ENCODE measurements around the gene TNRC6C.

TNRC6C gene

DNA sequence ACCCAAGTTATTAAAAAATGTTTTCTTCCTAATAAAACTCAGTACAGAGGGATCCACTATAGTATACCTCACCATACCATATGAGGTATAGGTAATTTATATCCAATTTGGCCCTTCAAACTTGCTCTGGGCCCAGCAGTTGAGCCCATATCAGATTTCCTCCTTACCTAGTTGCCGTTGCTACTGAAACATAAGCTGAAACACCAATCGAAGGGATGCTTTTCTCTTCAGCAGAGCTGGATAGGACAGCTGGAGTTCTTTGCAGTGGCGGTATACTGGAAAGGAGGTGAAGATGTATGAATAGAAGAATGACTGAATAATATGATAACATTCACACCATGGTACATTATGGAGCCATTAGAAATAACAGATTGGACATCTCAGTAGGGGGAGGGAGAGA lies 42.7 kb downstream of the TNRC6C start:
- no peak overlapping the region for H3K4me3 Mint-ChIP-seq
- intact Hi-C loops (cut with micrococcal nuclease), result no loop called here
- H3K36me3 Mint-ChIP-seq (ENCODE audit: low read depth), result no peaks in the 10 kb centered on the region
- no peak overlapping the region for H3K27ac Mint-ChIP-seq
- peaks cover 4% of the 10 kb centered on the region for H3K27me3 Mint-ChIP-seq
- no peaks in the 10 kb centered on the region for H3K9me3 Mint-ChIP-seq
- peaks cover 10% of the 10 kb centered on the region for H3K4me1 Mint-ChIP-seq (ENCODE audit: low read depth)

DNA sequence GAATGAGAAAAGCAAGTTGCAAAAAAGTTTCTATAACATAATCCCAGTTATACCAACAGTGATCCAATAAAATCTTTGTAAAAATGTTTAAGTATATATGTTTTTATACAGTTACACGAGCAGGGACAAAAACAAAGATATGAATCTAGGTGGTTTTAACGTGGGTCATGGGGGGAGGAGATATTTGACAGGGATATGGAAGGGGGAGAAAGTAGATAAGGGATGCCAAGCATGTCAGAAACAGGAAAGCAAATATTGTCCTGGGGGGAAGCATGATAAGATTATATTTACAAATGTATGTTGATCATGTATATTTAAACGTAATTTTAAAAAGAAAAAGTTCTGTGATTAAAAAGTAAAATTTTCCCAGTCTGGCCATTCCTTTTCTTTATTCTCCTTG lies 43.1 kb downstream of the TNRC6C start:
- intact Hi-C loops (cut with micrococcal nuclease), result no loop called here
- peaks cover 14% of the 10 kb centered on the region for H3K4me1 Mint-ChIP-seq (ENCODE audit: low read depth)
- no peaks in the 10 kb centered on the region for H3K36me3 Mint-ChIP-seq (ENCODE audit: low read depth)
- no peaks in the 10 kb centered on the region for H3K9me3 Mint-ChIP-seq
- H3K4me3 Mint-ChIP-seq, result no peak overlapping the region
- no peak overlapping the region for H3K27ac Mint-ChIP-seq
- peaks cover 2% of the 10 kb centered on the region for H3K27me3 Mint-ChIP-seq

DNA sequence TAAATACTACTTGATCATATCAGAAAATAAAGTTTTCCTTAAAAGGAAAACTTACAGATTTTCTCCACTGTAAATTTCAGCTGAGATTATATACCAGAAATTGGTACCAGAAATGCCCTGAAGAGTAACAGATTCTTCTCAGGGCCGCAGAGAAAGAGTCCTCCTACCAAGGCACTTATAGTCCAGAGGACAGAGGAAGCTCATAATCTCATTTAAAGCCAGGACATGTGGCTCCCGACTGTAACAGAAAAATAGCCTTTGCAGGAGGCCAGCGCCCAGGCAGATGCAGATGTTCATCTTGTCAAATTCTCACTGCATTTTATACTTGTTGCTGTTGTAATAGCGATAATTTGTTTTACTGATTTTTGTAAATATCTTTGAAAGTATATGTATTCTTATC lies 43.7 kb downstream of the TNRC6C start:
- H3K4me1 Mint-ChIP-seq (ENCODE audit: low read depth), result peaks cover 15% of the 10 kb centered on the region
- H3K9me3 Mint-ChIP-seq, result no peaks in the 10 kb centered on the region
- no peak overlapping the region for H3K27ac Mint-ChIP-seq
- peaks cover 2% of the 10 kb centered on the region for H3K27me3 Mint-ChIP-seq
- intact Hi-C loops (cut with micrococcal nuclease), result no loop called here
- H3K4me3 Mint-ChIP-seq, result no peak overlapping the region
- H3K36me3 Mint-ChIP-seq (ENCODE audit: low read depth), result no peaks in the 10 kb centered on the region

DNA sequence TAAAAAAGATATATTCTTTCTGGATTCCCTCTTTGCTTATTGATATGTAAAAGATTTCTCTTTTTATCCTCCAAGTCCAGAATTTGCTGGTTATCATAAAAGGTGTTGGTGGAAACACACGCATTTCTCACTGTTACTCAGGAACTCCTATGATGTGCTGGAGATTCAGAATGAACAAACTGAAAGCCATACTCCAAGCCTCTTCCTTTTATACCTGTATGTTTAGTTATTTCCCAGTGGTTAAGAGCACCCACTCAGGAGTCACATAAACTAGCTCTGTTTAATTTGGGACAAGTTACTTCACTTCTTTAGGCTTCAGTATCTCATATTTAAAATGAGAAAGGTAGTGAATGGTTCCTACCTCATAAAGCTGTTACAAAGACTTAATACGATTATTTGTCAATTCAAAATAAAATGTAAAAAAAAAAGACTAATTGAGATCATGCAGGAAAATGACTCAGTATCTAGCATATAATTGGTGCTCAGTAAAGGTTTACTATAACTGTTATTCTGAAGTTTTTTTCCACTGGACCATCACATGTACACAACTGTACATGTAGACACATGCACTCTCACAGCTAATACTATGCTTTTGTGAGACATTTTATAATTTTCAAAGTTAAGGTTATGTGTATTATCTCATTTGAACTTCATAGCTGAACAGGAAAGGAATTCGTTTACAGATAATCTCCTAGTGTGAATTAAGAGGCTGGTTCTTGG lies 47.1 kb downstream of the TNRC6C start:
- no peak overlapping the region for H3K4me3 Mint-ChIP-seq
- no peak overlapping the region for H3K27ac Mint-ChIP-seq
- H3K36me3 Mint-ChIP-seq (ENCODE audit: low read depth), result no peaks in the 10 kb centered on the region
- H3K27me3 Mint-ChIP-seq, result peaks cover 2% of the 10 kb centered on the region
- peaks cover 6% of the 10 kb centered on the region for H3K4me1 Mint-ChIP-seq (ENCODE audit: low read depth)
- intact Hi-C loops (cut with micrococcal nuclease), result no loop called here
- H3K9me3 Mint-ChIP-seq, result no peaks in the 10 kb centered on the region

DNA sequence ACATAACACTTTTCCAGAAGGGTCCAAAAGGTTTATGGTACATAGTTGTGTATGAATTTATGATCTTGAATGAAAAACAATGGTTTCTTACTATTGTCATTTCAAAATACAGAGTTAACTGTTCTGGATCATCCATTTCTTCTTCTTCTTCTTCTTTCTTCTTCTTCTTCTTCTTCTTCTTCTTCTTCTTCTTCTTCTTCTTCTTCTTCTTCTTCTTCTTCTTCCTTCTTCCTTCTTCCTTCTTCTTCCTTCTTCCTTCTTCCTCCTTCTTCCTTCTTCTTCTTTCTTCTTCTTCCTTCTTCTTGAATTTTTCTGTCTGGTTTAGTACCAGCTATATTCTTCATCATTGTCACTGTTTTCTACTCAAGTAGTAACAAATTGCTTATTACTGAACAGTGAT lies 47.8 kb downstream of the TNRC6C start:
- Mint-ChIP-seq H3K27ac (no peak overlapping the region), H3K4me3 (no peak overlapping the region), H3K4me1 (ENCODE audit: low read depth) (peaks cover 6% of the 10 kb centered on the region), H3K36me3 (ENCODE audit: low read depth) (no peaks in the 10 kb centered on the region), H3K27me3 (peaks cover 2% of the 10 kb centered on the region), H3K9me3 (no peaks in the 10 kb centered on the region)
- intact Hi-C loops (cut with micrococcal nuclease), result no loop called here

DNA sequence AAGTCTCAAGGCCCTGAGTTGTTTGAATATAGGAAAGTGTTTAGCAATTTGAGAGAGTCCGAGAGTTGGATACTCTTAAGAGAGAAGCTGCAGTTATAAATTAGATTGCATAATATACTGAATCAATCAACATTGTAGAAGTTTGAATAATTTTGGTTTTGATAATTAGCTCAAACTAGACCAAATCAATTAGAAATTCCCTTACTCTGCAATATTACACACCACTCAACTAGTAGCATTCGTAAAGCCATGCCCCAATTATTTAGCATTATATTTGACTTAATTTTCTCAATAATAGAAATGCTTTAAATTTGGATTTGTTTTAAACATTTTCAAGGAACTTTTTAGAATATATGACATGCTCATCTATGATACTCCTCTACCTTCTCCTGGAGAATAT lies 49.1 kb downstream of the TNRC6C start:
- H3K9me3 Mint-ChIP-seq, result no peaks in the 10 kb centered on the region
- H3K36me3 Mint-ChIP-seq (ENCODE audit: low read depth), result no peaks in the 10 kb centered on the region
- H3K27me3 Mint-ChIP-seq, result peaks cover 2% of the 10 kb centered on the region
- intact Hi-C loops (cut with micrococcal nuclease), result no loop called here
- H3K27ac Mint-ChIP-seq, result no peak overlapping the region
- peaks cover 6% of the 10 kb centered on the region for H3K4me1 Mint-ChIP-seq (ENCODE audit: low read depth)
- H3K4me3 Mint-ChIP-seq, result no peak overlapping the region

DNA sequence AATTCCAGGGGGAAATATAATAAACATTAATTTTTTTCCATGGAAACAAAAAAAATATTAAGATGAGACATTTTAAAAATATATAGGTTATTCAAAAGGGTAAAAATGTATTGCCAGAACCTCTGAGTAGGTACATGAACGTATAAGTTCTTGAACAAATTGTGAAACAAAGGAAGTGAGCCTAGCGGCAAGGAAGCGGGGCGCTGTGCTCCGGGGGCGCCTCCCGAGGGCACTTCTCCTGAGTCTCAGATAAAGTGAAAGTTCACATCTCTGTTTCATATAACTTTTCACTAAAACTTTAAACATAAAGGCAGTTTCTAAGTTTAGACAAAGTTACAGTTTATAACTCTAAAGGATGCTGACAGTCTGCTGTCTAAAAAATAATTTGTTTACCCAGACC lies 52.3 kb downstream of the TNRC6C start:
- intact Hi-C loops (cut with micrococcal nuclease), result loop anchor here (1.0 kb wide), 1 partner anchor 237 kb away; no protein-coding TSS in a partner anchor
- Mint-ChIP-seq H3K4me3 (no peak overlapping the region), H3K27ac (no peak overlapping the region), H3K36me3 (ENCODE audit: low read depth) (no peaks in the 10 kb centered on the region), H3K4me1 (ENCODE audit: low read depth) (peaks cover 13% of the 10 kb centered on the region), H3K27me3 (no peaks in the 10 kb centered on the region), H3K9me3 (no peaks in the 10 kb centered on the region)

DNA sequence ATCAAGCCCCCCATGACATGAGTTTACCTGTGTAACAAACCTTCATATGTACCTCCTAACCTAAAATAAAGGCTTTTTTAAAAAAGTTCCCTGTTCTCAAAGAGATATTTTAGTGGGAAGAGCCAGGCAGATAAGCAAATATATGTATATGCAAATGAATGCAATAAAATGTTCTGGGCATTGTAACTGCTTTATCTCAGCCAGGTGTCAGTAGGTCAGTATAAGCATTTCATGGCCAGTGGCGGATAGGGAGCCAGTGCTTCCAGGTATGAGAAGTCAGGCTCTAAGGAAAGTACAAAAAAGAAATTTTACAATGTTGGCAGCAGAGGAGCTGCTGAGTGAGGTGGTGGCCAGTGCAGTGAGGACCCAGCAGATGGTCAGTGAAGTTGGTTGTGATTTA lies 53.9 kb downstream of the TNRC6C start:
- Mint-ChIP-seq H3K27me3 (no peaks in the 10 kb centered on the region), H3K27ac (no peak overlapping the region), H3K4me1 (ENCODE audit: low read depth) (peaks cover 7% of the 10 kb centered on the region), H3K9me3 (no peaks in the 10 kb centered on the region), H3K4me3 (no peak overlapping the region), H3K36me3 (ENCODE audit: low read depth) (no peaks in the 10 kb centered on the region)
- intact Hi-C loops (cut with micrococcal nuclease), result loop anchor here (2.0 kb wide), 1 partner anchor 470 kb away; no protein-coding TSS in a partner anchor

DNA sequence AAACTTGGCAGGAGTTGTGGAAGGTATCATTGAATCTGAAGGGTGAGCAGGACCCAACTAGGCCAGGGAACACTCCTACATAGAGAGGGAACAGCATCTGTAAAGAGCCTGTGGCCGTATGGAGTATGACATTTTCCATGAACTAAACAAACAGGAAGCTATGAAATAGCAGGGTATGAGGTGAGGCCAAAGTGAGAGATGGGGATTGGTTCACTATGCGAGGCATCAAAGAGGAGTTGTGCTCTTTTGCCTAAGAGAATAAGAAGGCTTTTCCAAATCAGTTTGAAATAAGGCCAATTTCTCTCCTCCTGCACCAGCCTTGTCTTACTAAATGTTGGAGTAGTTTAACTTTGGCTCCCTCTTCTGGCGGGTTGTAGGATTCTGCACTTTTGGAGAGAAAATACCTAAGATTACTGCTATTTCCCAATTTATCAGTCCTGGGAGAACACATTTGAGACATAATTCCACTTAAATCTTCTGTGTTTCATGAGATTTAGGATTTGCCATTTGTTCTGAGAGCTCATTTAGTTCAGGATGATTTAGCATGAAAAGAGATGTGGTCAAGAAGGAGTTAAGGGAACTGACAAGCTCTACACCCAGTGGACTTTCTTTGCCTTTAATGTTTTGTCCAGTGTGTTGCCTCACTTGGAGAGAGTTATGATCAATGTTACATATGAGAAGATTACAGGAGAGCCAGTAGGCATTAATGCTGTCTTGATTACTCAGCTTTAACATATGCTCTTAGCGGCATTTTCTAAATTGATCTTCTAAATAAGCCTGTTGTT lies 55.4 kb downstream of the TNRC6C start:
- intact Hi-C loops (cut with micrococcal nuclease), result loop anchor here (1.0 to 2.0 kb wide), 2 partner anchors 242 to 471 kb away; no protein-coding TSS in a partner anchor
- no peaks in the 10 kb centered on the region for H3K27me3 Mint-ChIP-seq
- no peak overlapping the region for H3K27ac Mint-ChIP-seq
- peaks cover 7% of the 10 kb centered on the region for H3K4me1 Mint-ChIP-seq (ENCODE audit: low read depth)
- no peaks in the 10 kb centered on the region for H3K9me3 Mint-ChIP-seq
- no peak overlapping the region for H3K4me3 Mint-ChIP-seq
- no peaks in the 10 kb centered on the region for H3K36me3 Mint-ChIP-seq (ENCODE audit: low read depth)

DNA sequence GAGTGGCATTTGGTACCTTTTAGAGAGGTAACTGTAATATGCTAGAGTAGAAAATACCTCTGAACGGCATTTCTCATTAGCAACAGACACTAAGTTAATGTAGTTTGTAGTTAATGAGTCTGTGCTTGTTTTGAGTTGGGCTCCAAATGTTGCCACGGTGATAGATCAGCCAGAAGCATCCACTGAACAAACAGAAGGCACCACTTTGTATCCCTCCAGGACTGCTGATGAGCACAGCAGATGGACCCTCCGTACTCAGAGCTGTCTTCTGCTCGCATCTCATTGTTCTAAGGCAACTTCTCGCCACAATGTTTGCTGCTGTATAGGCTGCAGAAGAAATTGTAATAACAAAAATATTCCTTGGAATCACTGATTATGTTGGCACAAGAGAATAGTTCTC lies 56.1 kb downstream of the TNRC6C start:
- Mint-ChIP-seq H3K27ac (no peak overlapping the region), H3K27me3 (no peaks in the 10 kb centered on the region), H3K9me3 (no peaks in the 10 kb centered on the region), H3K4me3 (no peak overlapping the region), H3K4me1 (ENCODE audit: low read depth) (peaks cover 7% of the 10 kb centered on the region), H3K36me3 (ENCODE audit: low read depth) (no peaks in the 10 kb centered on the region)
- intact Hi-C loops (cut with micrococcal nuclease), result loop anchor here (1.0 to 5.0 kb wide), 2 partner anchors 238 to 242 kb away; no protein-coding TSS in a partner anchor

DNA sequence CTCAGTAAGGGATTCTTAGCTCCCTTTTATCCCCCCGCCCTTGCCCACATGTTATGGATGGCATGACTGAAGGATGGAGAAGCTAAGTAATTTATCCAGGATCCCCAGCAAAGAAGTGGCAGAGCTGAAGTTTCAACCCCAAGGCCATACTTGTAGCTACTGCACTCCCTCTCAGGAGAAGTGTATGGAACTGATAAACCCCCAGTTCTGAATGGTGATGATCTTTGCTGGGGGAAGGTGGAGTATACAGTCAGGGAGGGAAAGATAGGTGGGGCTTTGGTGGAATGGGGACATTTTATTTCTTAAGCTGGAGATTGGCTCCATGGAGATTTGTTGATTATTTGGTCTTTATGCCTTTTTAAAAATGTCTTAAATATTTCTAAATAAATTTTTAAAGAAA lies 58.3 kb downstream of the TNRC6C start:
- no peaks in the 10 kb centered on the region for H3K9me3 Mint-ChIP-seq
- no peaks in the 10 kb centered on the region for H3K36me3 Mint-ChIP-seq (ENCODE audit: low read depth)
- no peaks in the 10 kb centered on the region for H3K27me3 Mint-ChIP-seq
- no peak overlapping the region for H3K4me3 Mint-ChIP-seq
- peaks cover 13% of the 10 kb centered on the region for H3K4me1 Mint-ChIP-seq (ENCODE audit: low read depth)
- no peak overlapping the region for H3K27ac Mint-ChIP-seq
- intact Hi-C loops (cut with micrococcal nuclease), result loop anchor here (5.0 kb wide), 1 partner anchor 235 kb away; no protein-coding TSS in a partner anchor

DNA sequence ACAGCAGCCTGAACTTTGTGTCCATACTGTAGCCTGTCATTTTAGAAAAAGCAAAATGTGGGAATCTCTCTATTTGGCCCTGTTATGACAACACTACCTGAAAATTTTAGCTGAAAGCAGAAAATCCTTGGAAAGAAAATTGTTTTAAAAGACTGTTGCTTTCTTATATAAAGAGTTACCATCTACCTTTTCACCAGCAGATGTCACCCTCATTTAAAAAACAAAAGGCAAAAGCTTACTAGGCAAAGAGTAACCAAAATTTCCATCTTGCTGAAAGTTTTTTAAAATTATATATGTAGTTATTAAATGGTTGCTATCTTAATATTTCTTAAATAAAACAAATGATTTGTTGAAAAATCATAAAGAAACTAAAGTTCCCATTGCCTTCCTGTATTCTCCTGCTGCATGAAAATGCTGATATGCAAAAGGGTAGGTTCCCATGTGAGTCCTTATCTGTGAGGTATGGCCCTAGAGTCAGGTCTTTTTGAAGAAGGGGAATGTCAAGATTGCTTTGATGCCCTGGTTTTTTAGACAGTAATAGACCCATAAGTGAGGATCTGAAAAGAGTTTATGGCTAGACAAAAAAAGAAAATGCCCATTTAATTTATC lies 61.0 kb downstream of the TNRC6C start:
- Mint-ChIP-seq H3K27me3 (no peaks in the 10 kb centered on the region), H3K4me1 (ENCODE audit: low read depth) (peaks cover 11% of the 10 kb centered on the region), H3K27ac (no peak overlapping the region), H3K9me3 (no peaks in the 10 kb centered on the region), H3K4me3 (no peak overlapping the region), H3K36me3 (ENCODE audit: low read depth) (no peaks in the 10 kb centered on the region)
- intact Hi-C loops (cut with micrococcal nuclease), result loop anchor here (5.0 kb wide), 1 partner anchor 233 kb away; no protein-coding TSS in a partner anchor

DNA sequence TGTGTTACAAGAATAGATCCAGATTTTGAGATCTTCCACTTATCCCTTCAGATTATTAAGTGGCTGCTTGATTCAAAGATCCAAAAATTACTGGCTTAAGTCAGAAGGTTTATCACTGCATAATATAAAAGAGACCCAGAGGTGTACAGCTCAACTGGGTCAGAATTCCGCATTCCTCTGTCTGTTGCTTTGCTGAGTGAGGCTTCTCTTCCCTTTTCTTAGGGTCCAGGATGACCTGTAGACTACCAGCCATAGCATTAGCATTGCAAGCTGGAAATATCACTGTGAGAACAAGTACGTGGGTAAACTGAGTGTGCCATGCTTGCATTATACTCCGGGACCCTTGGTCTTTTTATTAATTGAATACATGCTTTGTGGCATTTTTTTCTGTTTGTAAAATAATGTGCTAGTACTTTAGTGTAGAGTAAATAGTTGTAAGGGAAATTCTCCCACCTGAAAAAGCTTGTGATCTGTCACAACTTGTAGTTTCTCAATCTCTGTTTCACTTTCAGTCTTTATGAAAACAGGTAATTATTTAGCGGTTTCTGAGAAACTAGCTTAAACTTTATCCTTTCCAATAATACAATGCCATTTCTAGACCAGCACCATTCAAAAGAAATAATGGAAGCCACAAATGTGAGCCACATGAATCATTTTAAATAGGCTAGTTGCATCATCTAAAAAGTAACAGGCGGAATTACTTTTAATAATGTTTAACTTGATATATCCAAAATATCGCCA lies 61.6 kb downstream of the TNRC6C start:
- peaks cover 11% of the 10 kb centered on the region for H3K4me1 Mint-ChIP-seq (ENCODE audit: low read depth)
- H3K36me3 Mint-ChIP-seq (ENCODE audit: low read depth), result no peaks in the 10 kb centered on the region
- no peaks in the 10 kb centered on the region for H3K9me3 Mint-ChIP-seq
- H3K27ac Mint-ChIP-seq, result no peak overlapping the region
- H3K27me3 Mint-ChIP-seq, result no peaks in the 10 kb centered on the region
- no peak overlapping the region for H3K4me3 Mint-ChIP-seq
- intact Hi-C loops (cut with micrococcal nuclease), result loop anchor here (5.0 to 10.0 kb wide), 2 partner anchors 55 to 232 kb away; no protein-coding TSS in a partner anchor
